ENCODE data around the gene TTLL11. TPM values are rescaled to one million over a fixed set of nuclear protein-coding genes. Genes with fewer than 3 reads are reported as not detected.

TTLL11 gene
- total RNA-seq, 1 donor: 6.2 TPM

- no peak overlapping the region for H3K4me3 ChIP-seq (ENCODE audit: insufficient read depth, low read length)
- TF ChIP-seq CTCF (IDR thresholded peaks at IDR 0.05; ENCODE audit: extremely low read depth, low read depth, low read length): no peak
- DNase-seq (ENCODE audit: insufficient read length, low spot score, missing footprints): no peak
- H3K36me3 ChIP-seq (ENCODE audit: insufficient read depth, low read length): no peaks in the 10 kb centered on the region
- no peaks in the 10 kb centered on the region for H3K27me3 ChIP-seq (ENCODE audit: insufficient read depth, low read length)
- H3K9me3 ChIP-seq (ENCODE audit: low read depth, low read length): no peaks in the 10 kb centered on the region
- H3K79me2 ChIP-seq (ENCODE audit: insufficient read depth, low read length): no peaks in the 10 kb centered on the region
- no peak overlapping the region for H2AFZ ChIP-seq (ENCODE audit: low read length)
- H3K4me1 ChIP-seq (ENCODE audit: insufficient read depth, low read length): peaks cover 18% of the 10 kb centered on the region
- H3K4me2 ChIP-seq (ENCODE audit: insufficient read depth, low read length): no peak overlapping the region
- H4K20me1 ChIP-seq (ENCODE audit: insufficient read depth, low read length): no peaks in the 10 kb centered on the region
- H3K27ac ChIP-seq (ENCODE audit: low read depth, low read length): no peak overlapping the region
Observed at GRCh38 chr9:121865884-121866283, 227.2 kb downstream of the TTLL11 start.

- H3K79me2 ChIP-seq (ENCODE audit: insufficient read depth, low read length): no peaks in the 10 kb centered on the region
- DNase-seq (ENCODE audit: insufficient read length, low spot score, missing footprints): no peak
- H3K4me2 ChIP-seq (ENCODE audit: insufficient read depth, low read length): no peak overlapping the region
- H3K4me1 ChIP-seq (ENCODE audit: insufficient read depth, low read length): peaks cover 24% of the 10 kb centered on the region
- no peaks in the 10 kb centered on the region for H4K20me1 ChIP-seq (ENCODE audit: insufficient read depth, low read length)
- TF ChIP-seq CTCF (IDR thresholded peaks at IDR 0.05; ENCODE audit: extremely low read depth, low read depth, low read length): no peak
- no peaks in the 10 kb centered on the region for H3K36me3 ChIP-seq (ENCODE audit: insufficient read depth, low read length)
- no peaks in the 10 kb centered on the region for H3K27me3 ChIP-seq (ENCODE audit: insufficient read depth, low read length)
- H2AFZ ChIP-seq (ENCODE audit: low read length): no peak overlapping the region
- H3K27ac ChIP-seq (ENCODE audit: low read depth, low read length): no peak overlapping the region
- no peak overlapping the region for H3K4me3 ChIP-seq (ENCODE audit: insufficient read depth, low read length)
- no peaks in the 10 kb centered on the region for H3K9me3 ChIP-seq (ENCODE audit: low read depth, low read length)
Observed at GRCh38 chr9:121865060-121865459, 228.0 kb downstream of the TTLL11 start.

- Histone ChIP-seq H3K4me2 (ENCODE audit: insufficient read depth, low read length) (peak overlapping the region; percentile 23), H3K36me3 (ENCODE audit: insufficient read depth, low read length) (no peaks in the 10 kb centered on the region), H2AFZ (ENCODE audit: low read length) (no peak overlapping the region), H4K20me1 (ENCODE audit: insufficient read depth, low read length) (no peaks in the 10 kb centered on the region), H3K4me1 (ENCODE audit: insufficient read depth, low read length) (peaks cover 24% of the 10 kb centered on the region), H3K27me3 (ENCODE audit: insufficient read depth, low read length) (no peaks in the 10 kb centered on the region), H3K9me3 (ENCODE audit: low read depth, low read length) (no peaks in the 10 kb centered on the region), H3K4me3 (ENCODE audit: insufficient read depth, low read length) (no peak overlapping the region), H3K79me2 (ENCODE audit: insufficient read depth, low read length) (no peaks in the 10 kb centered on the region), H3K27ac (ENCODE audit: low read depth, low read length) (peak overlapping the region; percentile 3)
- TF ChIP-seq CTCF (IDR thresholded peaks at IDR 0.05; ENCODE audit: extremely low read depth, low read depth, low read length): no peak
- DNase-seq (ENCODE audit: insufficient read length, low spot score, missing footprints): no peak
Observed at GRCh38 chr9:121863955-121864354, 229.2 kb downstream of the TTLL11 start.

- Histone ChIP-seq H3K36me3 (ENCODE audit: insufficient read depth, low read length) (no peaks in the 10 kb centered on the region), H3K79me2 (ENCODE audit: insufficient read depth, low read length) (no peaks in the 10 kb centered on the region), H4K20me1 (ENCODE audit: insufficient read depth, low read length) (no peaks in the 10 kb centered on the region), H3K9me3 (ENCODE audit: low read depth, low read length) (no peaks in the 10 kb centered on the region), H3K4me3 (ENCODE audit: insufficient read depth, low read length) (no peak overlapping the region), H3K4me1 (ENCODE audit: insufficient read depth, low read length) (peaks cover 24% of the 10 kb centered on the region), H3K27me3 (ENCODE audit: insufficient read depth, low read length) (no peaks in the 10 kb centered on the region), H2AFZ (ENCODE audit: low read length) (no peak overlapping the region), H3K4me2 (ENCODE audit: insufficient read depth, low read length) (no peak overlapping the region), H3K27ac (ENCODE audit: low read depth, low read length) (no peak overlapping the region)
- no peak for DNase-seq (ENCODE audit: insufficient read length, low spot score, missing footprints)
- no peak for TF ChIP-seq CTCF (IDR thresholded peaks at IDR 0.05; ENCODE audit: extremely low read depth, low read depth, low read length)
Observed at GRCh38 chr9:121862371-121863332, 230.5 kb downstream of the TTLL11 start.
